ENCODE data around the gene TSPAN17. TPM values are rescaled to one million over a fixed set of nuclear protein-coding genes. Genes with fewer than 3 reads are reported as not detected.

The TSPAN17 gene
- total and polyA plus RNA-seq, 2 donors (not counting 1 experiment from before 2014, with no cell fraction given): 34.8 to 35.2 TPM

- Histone ChIP-seq H3K4me1 (ENCODE audit: control insufficient read depth, extremely low read depth, insufficient read depth, low read length) (no peaks in the 10 kb centered on the region), H3K4me2 (ENCODE audit: extremely low read depth, insufficient read depth, low read length) (no peak overlapping the region), H2AFZ (ENCODE audit: low read length) (no peak overlapping the region), H4K20me1 (ENCODE audit: control insufficient read depth, extremely low read depth, insufficient read depth, low read length) (no peaks in the 10 kb centered on the region), H3K27ac (ENCODE audit: insufficient read depth, low read length) (no peak overlapping the region), H3K27me3 (ENCODE audit: control insufficient read depth, insufficient read depth, low read length) (peaks cover 50% of the 10 kb centered on the region), H3K79me2 (ENCODE audit: control insufficient read depth, insufficient read depth, low read length) (no peaks in the 10 kb centered on the region), H3K4me3 (replicated peaks in 1 of 4; ENCODE audit: control extremely low read depth in 1 of 4, insufficient read depth in 1 of 4, low read depth in 3 of 4, low read length in 4 of 4) (no peak overlapping the region), H3K36me3 (ENCODE audit: control insufficient read depth, insufficient read depth, low read length) (no peaks in the 10 kb centered on the region), H3K9ac (ENCODE audit: insufficient read depth, low read length) (no peak overlapping the region), H3K9me3 (ENCODE audit: control insufficient read depth, insufficient read depth, low read depth, low read length) (no peaks in the 10 kb centered on the region)
- no peak for DNase-seq (ENCODE audit: low read depth in 2 of 2)
- no peak for TF ChIP-seq EZH2 (IDR thresholded peaks at IDR 0.05; ENCODE audit: low read length, missing control alignments)
- TF ChIP-seq, protein P1, sequence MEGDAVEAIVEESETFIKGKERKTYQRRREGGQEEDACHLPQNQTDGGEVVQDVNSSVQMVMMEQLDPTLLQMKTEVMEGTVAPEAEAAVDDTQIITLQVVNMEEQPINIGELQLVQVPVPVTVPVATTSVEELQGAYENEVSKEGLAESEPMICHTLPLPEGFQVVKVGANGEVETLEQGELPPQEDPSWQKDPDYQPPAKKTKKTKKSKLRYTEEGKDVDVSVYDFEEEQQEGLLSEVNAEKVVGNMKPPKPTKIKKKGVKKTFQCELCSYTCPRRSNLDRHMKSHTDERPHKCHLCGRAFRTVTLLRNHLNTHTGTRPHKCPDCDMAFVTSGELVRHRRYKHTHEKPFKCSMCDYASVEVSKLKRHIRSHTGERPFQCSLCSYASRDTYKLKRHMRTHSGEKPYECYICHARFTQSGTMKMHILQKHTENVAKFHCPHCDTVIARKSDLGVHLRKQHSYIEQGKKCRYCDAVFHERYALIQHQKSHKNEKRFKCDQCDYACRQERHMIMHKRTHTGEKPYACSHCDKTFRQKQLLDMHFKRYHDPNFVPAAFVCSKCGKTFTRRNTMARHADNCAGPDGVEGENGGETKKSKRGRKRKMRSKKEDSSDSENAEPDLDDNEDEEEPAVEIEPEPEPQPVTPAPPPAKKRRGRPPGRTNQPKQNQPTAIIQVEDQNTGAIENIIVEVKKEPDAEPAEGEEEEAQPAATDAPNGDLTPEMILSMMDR (conservative IDR thresholded peaks at IDR 0.05 in 1 of 2, IDR thresholded peaks at IDR 0.05 in 1 of 2; ENCODE audit: low read depth in 1 of 2, low read length in 2 of 2): no peak
Measured at GRCh38 chr5:176693477-176693851, 46.2 kb downstream of the TSPAN17 start.

DNA sequence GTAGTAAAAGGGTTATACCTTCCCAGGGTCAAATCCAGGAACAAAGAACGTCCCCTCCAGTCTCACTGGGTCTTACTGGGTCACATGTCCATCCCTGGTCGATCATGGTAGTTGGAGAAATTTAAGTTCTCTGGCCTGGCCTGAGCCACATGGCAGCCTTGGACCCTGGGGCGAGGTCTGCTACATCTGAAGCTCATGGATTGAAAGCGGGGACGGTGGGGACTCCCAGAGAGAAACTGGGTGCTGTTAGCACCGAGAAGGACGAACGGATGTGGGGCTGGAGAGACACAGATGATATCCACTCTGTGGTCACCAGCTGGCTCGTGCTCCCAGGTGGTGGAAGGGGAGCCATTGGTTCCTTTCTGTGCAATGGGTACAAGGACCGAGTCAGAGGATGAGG, 46.9 kb downstream of the TSPAN17 start:
- H3K9ac ChIP-seq (ENCODE audit: insufficient read depth, low read length): no peak overlapping the region
- no peaks in the 10 kb centered on the region for H3K9me3 ChIP-seq (ENCODE audit: control insufficient read depth, insufficient read depth, low read depth, low read length)
- H3K27me3 ChIP-seq (ENCODE audit: control insufficient read depth, insufficient read depth, low read length): peaks cover 50% of the 10 kb centered on the region
- no peaks in the 10 kb centered on the region for H3K79me2 ChIP-seq (ENCODE audit: control insufficient read depth, insufficient read depth, low read length)
- H3K36me3 ChIP-seq (ENCODE audit: control insufficient read depth, insufficient read depth, low read length): no peaks in the 10 kb centered on the region
- TF ChIP-seq, protein P1 (conservative IDR thresholded peaks at IDR 0.05 in 1 of 2, IDR thresholded peaks at IDR 0.05 in 1 of 2; ENCODE audit: low read depth in 1 of 2, low read length in 2 of 2): no peak
- TF ChIP-seq EZH2 (IDR thresholded peaks at IDR 0.05; ENCODE audit: low read length, missing control alignments): no peak
- DNase-seq (ENCODE audit: low read depth in 2 of 2): no peak
- no peak overlapping the region for H2AFZ ChIP-seq (ENCODE audit: low read length)
- no peak overlapping the region for H3K4me2 ChIP-seq (ENCODE audit: extremely low read depth, insufficient read depth, low read length)
- no peak overlapping the region for H3K27ac ChIP-seq (ENCODE audit: insufficient read depth, low read length)
- no peaks in the 10 kb centered on the region for H4K20me1 ChIP-seq (ENCODE audit: control insufficient read depth, extremely low read depth, insufficient read depth, low read length)
- H3K4me3 ChIP-seq (replicated peaks in 1 of 4; ENCODE audit: control extremely low read depth in 1 of 4, insufficient read depth in 1 of 4, low read depth in 3 of 4, low read length in 4 of 4): no peak overlapping the region
- no peaks in the 10 kb centered on the region for H3K4me1 ChIP-seq (ENCODE audit: control insufficient read depth, extremely low read depth, insufficient read depth, low read length)

DNA sequence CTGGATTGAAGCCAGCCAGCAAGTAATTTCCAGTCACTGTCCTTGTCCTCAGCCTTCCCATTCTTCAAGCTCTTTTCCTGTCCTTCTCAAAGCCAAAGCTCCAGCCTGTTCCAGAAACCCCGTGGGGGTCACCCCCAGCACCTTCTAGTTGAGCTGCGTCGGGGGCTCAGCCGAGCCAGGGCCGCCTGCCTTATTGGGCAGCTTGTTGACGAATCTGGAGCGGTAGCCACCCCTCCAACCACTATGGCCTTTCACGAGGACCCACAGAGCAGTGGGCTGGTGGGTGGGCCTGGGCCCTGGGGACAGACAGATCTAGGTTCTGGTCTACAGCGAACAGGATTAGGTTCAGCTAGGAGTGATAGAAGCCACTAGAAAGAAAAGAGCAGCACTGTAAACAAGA, 47.3 kb downstream of the TSPAN17 start:
- Histone ChIP-seq H3K4me1 (ENCODE audit: control insufficient read depth, extremely low read depth, insufficient read depth, low read length) (no peaks in the 10 kb centered on the region), H3K9me3 (ENCODE audit: control insufficient read depth, insufficient read depth, low read depth, low read length) (no peaks in the 10 kb centered on the region), H3K79me2 (ENCODE audit: control insufficient read depth, insufficient read depth, low read length) (no peaks in the 10 kb centered on the region), H3K27me3 (ENCODE audit: control insufficient read depth, insufficient read depth, low read length) (peaks cover 50% of the 10 kb centered on the region), H3K9ac (ENCODE audit: insufficient read depth, low read length) (no peak overlapping the region), H3K36me3 (ENCODE audit: control insufficient read depth, insufficient read depth, low read length) (no peaks in the 10 kb centered on the region), H2AFZ (ENCODE audit: low read length) (no peak overlapping the region), H3K4me2 (ENCODE audit: extremely low read depth, insufficient read depth, low read length) (no peak overlapping the region), H3K27ac (ENCODE audit: insufficient read depth, low read length) (no peak overlapping the region), H3K4me3 (replicated peaks in 1 of 4; ENCODE audit: control extremely low read depth in 1 of 4, insufficient read depth in 1 of 4, low read depth in 3 of 4, low read length in 4 of 4) (no peak overlapping the region), H4K20me1 (ENCODE audit: control insufficient read depth, extremely low read depth, insufficient read depth, low read length) (no peaks in the 10 kb centered on the region)
- DNase-seq (ENCODE audit: low read depth in 2 of 2): no peak
- TF ChIP-seq EZH2 (IDR thresholded peaks at IDR 0.05; ENCODE audit: low read length, missing control alignments): no peak
- TF ChIP-seq, protein P1 (conservative IDR thresholded peaks at IDR 0.05 in 1 of 2, IDR thresholded peaks at IDR 0.05 in 1 of 2; ENCODE audit: low read depth in 1 of 2, low read length in 2 of 2): no peak

Data from fibroblast of lung (primary cell).